IPS-18a (cell line): Measurements from ENCODE around the gene KIF16B.

Experiments used
- H3K27ac ChIP-seq: one replicate; pipeline ENCODE4 v1.5.1; 2013; ENCODE audit warnings: low read length
- H3K27me3 ChIP-seq: one replicate; pipeline ENCODE4 v1.6.1; 2013; ENCODE audit warnings: mild to moderate bottlenecking, low read length; ENCODE audit not compliant: control insufficient read depth, insufficient read depth
- H3K36me3 ChIP-seq: one replicate; pipeline ENCODE4 v1.6.1; 2013; ENCODE audit warnings: low read depth, low read length; ENCODE audit not compliant: control insufficient read depth
- H3K4me1 ChIP-seq: one replicate; pipeline ENCODE4 v1.6.1; 2013; ENCODE audit warnings: low read depth, low read length; ENCODE audit not compliant: control insufficient read depth
- H3K4me3 ChIP-seq: one replicate; pipeline ENCODE4 v1.5.1; 2013; ENCODE audit warnings: low read length
- H3K9ac ChIP-seq: one replicate; pipeline ENCODE4 v1.6.1; 2013; ENCODE audit warnings: mild to moderate bottlenecking, low read length, moderate library complexity
- H3K9me3 ChIP-seq: one replicate; pipeline ENCODE4 v1.6.1; 2013; ENCODE audit warnings: low read depth, low read length; ENCODE audit not compliant: control insufficient read depth

The KIF16B gene

DNA sequence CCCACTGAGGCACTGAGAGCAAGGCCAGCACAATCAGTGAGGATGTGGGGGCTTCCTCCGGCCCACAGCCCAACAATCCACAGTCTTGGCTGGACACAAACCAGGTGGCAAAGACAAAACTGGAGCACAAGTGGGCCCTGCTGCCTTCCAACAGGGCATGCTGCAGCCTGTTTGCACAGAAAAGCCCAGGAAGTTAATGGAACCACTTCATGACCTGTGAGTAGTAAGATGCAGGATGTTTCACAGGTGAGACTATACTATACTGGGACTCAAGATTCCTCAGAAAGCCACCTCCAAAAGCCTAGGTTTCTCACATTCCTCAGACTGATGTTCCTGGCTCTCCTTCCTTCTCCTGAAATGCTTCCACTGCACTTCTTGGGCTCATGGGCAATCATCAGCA is 235.5 kb downstream of the KIF16B start:
- H3K4me3 ChIP-seq = no peak overlapping the region
- H3K9me3 ChIP-seq = no peaks in the 10 kb centered on the region
- H3K27ac ChIP-seq = no peak overlapping the region
- no peaks in the 10 kb centered on the region for H3K27me3 ChIP-seq
- no peaks in the 10 kb centered on the region for H3K4me1 ChIP-seq
- H3K36me3 ChIP-seq = no peaks in the 10 kb centered on the region
- no peak overlapping the region for H3K9ac ChIP-seq

DNA sequence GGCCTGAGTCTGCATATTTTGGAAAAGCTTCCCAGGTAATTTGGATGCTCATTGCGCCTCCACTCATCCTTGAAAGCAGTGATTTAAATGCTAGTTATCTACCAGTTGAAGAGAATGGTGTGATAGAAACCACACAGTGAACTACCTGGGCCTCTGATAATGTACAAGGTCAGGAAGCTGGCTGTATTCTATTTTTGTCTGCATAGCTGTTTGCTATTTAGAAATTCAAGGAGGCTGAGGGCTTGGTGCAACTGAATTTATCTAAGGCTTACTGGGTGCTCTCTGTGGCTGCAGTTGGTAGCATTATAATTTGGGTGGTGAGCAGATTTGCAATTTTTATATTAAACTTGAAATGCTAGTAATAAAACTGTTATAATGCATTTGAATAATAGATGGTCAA is 245.6 kb downstream of the KIF16B start:
- Histone ChIP-seq H3K9me3 (peaks cover 3% of the 10 kb centered on the region), H3K27ac (no peak overlapping the region), H3K4me1 (no peaks in the 10 kb centered on the region), H3K4me3 (no peak overlapping the region), H3K36me3 (no peaks in the 10 kb centered on the region), H3K9ac (no peak overlapping the region), H3K27me3 (no peaks in the 10 kb centered on the region)

DNA sequence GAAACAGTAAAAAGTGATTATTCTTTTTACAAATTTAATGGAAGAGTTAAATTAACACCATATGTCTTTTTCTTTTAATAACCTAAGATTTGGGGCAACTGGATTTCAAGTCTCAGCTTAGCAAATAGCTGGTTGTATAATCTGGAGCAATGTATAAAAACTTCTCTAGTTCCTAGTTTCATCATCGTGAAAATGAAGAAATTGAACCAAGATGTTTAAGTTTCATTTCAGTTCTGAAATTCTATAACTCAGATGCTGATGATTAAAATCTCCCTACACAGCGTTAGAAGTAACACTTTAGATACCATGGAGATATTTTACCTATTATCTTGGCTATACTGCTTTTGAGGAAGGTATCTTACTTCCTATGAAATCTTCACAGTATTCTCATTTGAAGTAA is 252.0 kb downstream of the KIF16B start:
- Histone ChIP-seq H3K27ac (no peak overlapping the region), H3K4me1 (peaks cover 3% of the 10 kb centered on the region), H3K9me3 (peaks cover 3% of the 10 kb centered on the region), H3K27me3 (no peaks in the 10 kb centered on the region), H3K36me3 (no peaks in the 10 kb centered on the region), H3K4me3 (no peak overlapping the region), H3K9ac (no peak overlapping the region)

DNA sequence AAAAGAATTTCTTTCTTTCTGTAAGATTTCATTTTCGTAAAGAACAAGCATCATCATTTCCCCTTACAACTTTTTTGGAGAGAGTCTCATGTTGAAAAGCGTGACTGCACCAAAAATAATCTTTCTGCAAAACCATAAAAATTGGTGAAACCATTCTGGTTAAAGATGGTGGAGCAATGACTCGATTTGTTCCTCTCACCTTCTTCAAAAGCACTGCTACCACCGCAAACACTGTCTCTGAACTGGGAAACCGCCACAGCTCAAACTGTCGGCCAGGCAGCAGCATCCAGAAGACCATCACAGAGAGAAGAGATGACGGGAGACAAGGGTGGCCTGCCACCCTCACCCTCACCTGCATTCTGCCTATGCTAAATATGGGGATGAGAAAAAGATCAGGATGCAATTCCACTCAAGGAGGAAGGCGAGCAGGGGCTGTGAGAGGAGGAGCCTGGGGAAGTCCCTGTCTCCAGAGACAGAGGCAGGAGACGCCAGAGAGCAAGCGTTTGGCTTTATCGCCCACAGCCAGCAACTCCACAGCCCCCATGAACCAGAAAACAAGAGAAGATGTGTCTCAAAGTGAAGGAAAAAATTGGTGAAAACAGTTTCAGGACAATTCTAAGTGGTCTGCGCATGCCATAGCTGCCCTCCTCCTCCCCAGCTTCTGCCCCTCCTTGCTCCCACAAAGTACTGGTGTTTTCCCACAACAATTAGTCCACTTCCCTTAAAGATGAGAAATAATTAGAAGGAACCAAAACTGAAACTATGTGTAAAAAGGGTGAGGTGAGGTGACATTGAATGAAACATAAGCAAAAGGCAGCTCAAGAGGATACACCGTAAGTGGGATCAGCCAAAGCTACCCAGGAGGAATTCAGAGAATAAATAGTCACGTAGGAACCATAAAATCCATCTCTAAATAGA is 255.5 kb downstream of the KIF16B start:
- Histone ChIP-seq H3K9ac (no peak overlapping the region), H3K27me3 (no peaks in the 10 kb centered on the region), H3K27ac (no peak overlapping the region), H3K4me1 (peaks cover 3% of the 10 kb centered on the region), H3K9me3 (no peaks in the 10 kb centered on the region), H3K4me3 (no peak overlapping the region), H3K36me3 (no peaks in the 10 kb centered on the region)

DNA sequence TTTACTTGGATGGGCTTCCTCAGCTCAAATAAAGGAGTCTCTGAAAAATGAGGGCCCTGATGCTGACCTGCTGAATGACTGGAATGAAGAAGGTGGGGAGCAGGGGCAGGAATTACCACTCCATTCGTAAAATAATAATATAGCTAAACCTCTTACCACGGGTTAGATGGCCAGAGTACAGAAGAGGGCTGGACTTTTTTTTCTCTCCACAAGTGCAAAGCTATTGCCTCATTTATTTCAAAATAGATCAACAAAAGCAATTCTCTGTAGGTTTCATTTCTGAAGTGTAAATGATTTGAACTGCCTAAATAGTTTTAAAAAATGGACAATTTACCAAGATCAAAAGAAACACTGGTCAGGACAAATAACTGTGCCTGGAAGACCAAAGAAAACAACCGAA is 256.7 kb downstream of the KIF16B start:
- Histone ChIP-seq H3K9ac (no peak overlapping the region), H3K27me3 (no peaks in the 10 kb centered on the region)

DNA sequence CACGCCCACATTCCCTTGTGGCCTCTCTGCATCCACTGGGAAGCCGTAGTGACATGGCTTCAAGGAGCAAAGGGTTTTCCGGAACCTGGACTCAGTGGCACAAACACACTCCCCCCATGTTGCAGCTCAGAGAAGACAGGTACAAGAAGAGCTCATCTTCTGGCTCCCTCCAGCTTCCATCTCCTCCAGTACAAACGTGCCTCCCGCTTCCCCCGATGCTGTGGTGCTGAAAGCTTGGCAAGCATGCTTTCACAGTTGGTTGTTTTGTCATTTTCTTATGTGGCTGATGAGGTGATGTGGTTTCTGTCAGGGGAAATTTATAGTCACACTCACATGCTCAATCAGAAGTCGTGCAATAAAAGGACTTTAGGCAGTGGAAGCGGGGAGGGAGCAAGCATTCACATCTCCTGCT is 258.5 kb downstream of the KIF16B start:
- Histone ChIP-seq H3K27me3 (no peaks in the 10 kb centered on the region), H3K9ac (no peak overlapping the region)

More for the DNA sequence above, 256.7 kb downstream of the KIF16B start:
- no peak overlapping the region for H3K27ac ChIP-seq
- H3K9me3 ChIP-seq = no peaks in the 10 kb centered on the region
- no peaks in the 10 kb centered on the region for H3K36me3 ChIP-seq
- peaks cover 3% of the 10 kb centered on the region for H3K4me1 ChIP-seq
- H3K4me3 ChIP-seq = no peak overlapping the region

DNA sequence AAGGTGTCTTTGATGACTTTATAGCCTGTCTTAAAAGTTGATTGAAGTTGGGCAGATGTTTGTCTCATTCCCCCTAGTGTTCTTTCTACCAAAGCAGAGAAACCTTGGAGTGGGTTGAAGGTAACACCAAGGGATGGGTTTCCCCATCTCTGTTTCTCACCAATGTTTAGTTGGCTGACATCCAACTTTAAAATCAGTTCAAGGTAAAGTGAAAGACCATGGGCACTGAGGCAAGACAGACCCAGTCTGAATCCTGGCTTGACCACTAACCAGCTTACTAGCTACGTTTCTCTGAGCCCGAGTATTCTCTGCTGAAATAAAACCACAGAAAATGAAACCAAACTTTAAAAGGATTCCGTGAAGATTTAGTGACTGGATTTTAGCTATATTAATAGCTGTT is 258.9 kb downstream of the KIF16B start:
- Histone ChIP-seq H3K9ac (no peak overlapping the region), H3K4me1 (no peaks in the 10 kb centered on the region), H3K9me3 (no peaks in the 10 kb centered on the region), H3K36me3 (no peaks in the 10 kb centered on the region), H3K4me3 (no peak overlapping the region), H3K27me3 (no peaks in the 10 kb centered on the region), H3K27ac (no peak overlapping the region)

More for the DNA sequence above, 258.5 kb downstream of the KIF16B start:
- Histone ChIP-seq H3K4me1 (peaks cover 1% of the 10 kb centered on the region), H3K9me3 (no peaks in the 10 kb centered on the region), H3K4me3 (no peak overlapping the region), H3K27ac (no peak overlapping the region), H3K36me3 (no peaks in the 10 kb centered on the region)

DNA sequence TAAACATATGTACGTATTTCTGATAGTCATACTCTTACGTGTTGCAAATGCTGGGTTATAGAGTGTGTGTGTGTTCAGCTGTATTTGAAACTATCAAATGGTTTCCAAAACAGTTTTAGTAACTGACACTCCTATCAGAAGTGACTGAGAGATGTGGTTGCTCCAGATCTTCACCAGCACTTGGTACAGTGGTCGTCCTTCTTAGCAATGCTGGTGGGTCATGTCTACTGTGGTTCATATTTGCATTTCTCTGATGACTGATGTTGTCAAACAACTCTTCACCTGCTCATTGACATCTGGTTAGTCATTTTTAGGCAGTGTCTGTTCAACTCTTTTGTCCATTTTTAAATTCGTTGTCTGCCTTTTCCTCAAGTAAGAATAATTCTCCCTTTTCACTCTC is 259.3 kb downstream of the KIF16B start:
- Histone ChIP-seq H3K9ac (no peak overlapping the region), H3K27ac (no peak overlapping the region), H3K27me3 (no peaks in the 10 kb centered on the region), H3K9me3 (no peaks in the 10 kb centered on the region), H3K4me3 (no peak overlapping the region), H3K36me3 (no peaks in the 10 kb centered on the region), H3K4me1 (no peaks in the 10 kb centered on the region)

DNA sequence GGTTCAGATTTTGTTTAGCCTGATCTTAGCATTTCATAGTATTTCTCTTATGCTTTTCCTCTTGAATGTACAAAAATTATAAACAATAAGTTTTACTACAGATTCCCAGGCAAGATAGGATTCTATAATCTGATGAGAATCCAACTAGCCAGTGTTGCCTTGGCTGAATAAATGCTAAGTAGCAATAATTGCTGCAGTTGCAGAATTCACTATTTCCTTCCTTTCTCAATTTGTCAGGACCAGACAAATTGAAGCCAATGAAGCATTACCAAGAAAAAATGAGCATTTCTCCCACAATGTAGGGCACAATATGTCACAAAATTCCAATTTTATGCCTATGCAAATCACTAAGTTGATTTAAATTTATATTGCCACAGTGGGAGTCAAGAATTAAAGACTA is 260.2 kb downstream of the KIF16B start:
- Histone ChIP-seq H3K27ac (no peak overlapping the region), H3K27me3 (no peaks in the 10 kb centered on the region), H3K9me3 (no peaks in the 10 kb centered on the region), H3K4me3 (no peak overlapping the region), H3K4me1 (no peaks in the 10 kb centered on the region), H3K9ac (no peak overlapping the region), H3K36me3 (no peaks in the 10 kb centered on the region)

DNA sequence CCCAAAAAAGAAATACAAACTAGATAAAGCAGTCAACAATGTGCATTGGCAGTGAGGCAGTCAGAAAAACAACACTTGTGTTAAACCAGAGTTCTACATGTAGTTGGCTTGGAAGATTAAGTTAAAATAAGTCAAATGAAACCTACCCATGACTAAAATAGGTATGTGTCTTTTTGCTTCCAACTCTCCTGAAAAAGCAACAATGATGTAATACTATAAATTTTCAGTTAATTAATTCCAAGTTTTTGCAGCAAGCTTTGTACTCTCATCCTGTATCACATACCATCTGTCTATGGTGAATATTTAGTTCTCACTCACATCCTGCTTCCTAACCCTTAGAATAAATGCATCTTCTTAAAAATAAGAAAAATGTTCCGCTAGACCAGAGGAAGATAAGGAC is 261.5 kb downstream of the KIF16B start:
- H3K4me1 ChIP-seq = no peaks in the 10 kb centered on the region
- H3K36me3 ChIP-seq = no peaks in the 10 kb centered on the region
- no peaks in the 10 kb centered on the region for H3K27me3 ChIP-seq
- H3K4me3 ChIP-seq = no peak overlapping the region
- H3K27ac ChIP-seq = no peak overlapping the region
- no peak overlapping the region for H3K9ac ChIP-seq
- no peaks in the 10 kb centered on the region for H3K9me3 ChIP-seq

DNA sequence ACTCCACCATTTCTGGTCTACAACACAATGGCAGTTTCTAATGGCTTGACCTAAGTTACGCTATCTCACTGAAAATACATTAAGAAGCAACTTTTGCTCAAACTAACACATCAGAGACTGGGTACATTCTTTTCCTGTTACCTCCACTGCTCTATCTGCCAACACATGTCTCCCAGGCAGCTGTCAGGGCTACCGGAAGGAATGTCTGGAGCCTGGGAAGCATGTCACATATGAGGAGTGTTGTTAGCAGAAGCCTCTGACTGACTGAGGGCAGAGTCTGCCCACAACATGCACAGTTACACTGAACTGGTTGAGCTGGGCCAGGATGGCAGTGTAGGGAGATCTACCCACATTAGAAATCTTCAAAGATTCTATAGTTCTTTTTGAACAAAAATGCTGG is 264.5 kb downstream of the KIF16B start:
- H3K9me3 ChIP-seq = no peaks in the 10 kb centered on the region
- no peak overlapping the region for H3K9ac ChIP-seq
- no peaks in the 10 kb centered on the region for H3K4me1 ChIP-seq
- H3K4me3 ChIP-seq = no peak overlapping the region
- H3K27ac ChIP-seq = no peak overlapping the region
- H3K27me3 ChIP-seq = no peaks in the 10 kb centered on the region
- H3K36me3 ChIP-seq = no peaks in the 10 kb centered on the region

DNA sequence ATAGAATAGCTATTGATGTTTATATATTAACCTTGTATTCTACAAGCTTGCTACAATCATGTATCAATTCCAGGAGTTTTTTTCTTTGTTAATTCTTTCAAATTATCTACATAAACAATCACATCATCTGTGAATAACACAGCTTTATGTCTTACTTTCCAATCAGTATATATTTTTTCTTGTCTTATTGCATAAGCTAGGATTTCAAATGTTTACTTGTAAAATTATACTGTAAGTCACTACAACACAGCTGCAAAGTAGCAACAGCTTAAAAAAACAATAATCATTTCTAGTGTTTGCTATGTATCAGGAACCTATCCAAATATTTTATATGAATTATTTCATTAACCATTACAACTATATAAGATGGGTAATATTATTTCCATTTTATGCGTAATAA is 270.4 kb downstream of the KIF16B start:
- H3K36me3 ChIP-seq = no peaks in the 10 kb centered on the region
- H3K27me3 ChIP-seq = no peaks in the 10 kb centered on the region
- H3K27ac ChIP-seq = no peak overlapping the region

More for the DNA sequence above, 270.4 kb downstream of the KIF16B start:
- Histone ChIP-seq H3K9ac (no peak overlapping the region), H3K9me3 (peaks cover 11% of the 10 kb centered on the region), H3K4me1 (no peaks in the 10 kb centered on the region), H3K4me3 (no peak overlapping the region)
